ENCODE results near the gene SLC3A2. TPM values are rescaled to one million over a fixed set of nuclear protein-coding genes. Genes with fewer than 3 reads are reported as not detected.
A peak's percentile ranks its signal among the peaks of the same experiment; 100 is the strongest.
"Not testable (repeated sequence)": the region's sequence is repeated elsewhere in the genome, so short reads cannot be mapped to it uniquely, and the experiment has no call there.

The SLC3A2 gene
- total RNA-seq, 2 experiments from 2014 or later: 289 to 321 TPM

- peaks cover 29% of the 10 kb centered on the region for H3K4me1 ChIP-seq (ENCODE audit: insufficient read depth, low read length, poor library complexity, severe bottlenecking)
- CTCF ChIA-PET (ENCODE audit: unreplicated experiment): no interaction called here
- H3K9me2 ChIP-seq (ENCODE audit: insufficient read depth, low read length): no peaks in the 10 kb centered on the region
- no peaks in the 10 kb centered on the region; the same call in 1 of the 2 replicates for H4K20me1 ChIP-seq (ENCODE audit: insufficient read depth, low read length)
- no peak for TF ChIP-seq CTCF (conservative IDR thresholded peaks at IDR 0.05; ENCODE audit: low read length)
- no peak for TF ChIP-seq EZH2phosphoT487 (IDR thresholded peaks at IDR 0.05; ENCODE audit: borderline replicate concordance, low read depth, low read length)
- no peaks in the 10 kb centered on the region for H3K9me3 ChIP-seq (ENCODE audit: low read length)
- H2AFZ ChIP-seq (ENCODE audit: low read length): peak overlapping the region; percentile 81
- POLR2A ChIA-PET: interaction anchor here (0.7 to 3.0 kb wide), 20 partner anchors 10 to 250 kb away, joined by 3 to 70 read pairs (median 4); partner anchors contain the start of genes C11orf98, CSKMT, HNRNPUL2 and NXF1
- H3K36me3 ChIP-seq (ENCODE audit: insufficient read depth, low read length): peaks cover 19% of the 10 kb centered on the region
- peak overlapping the region; percentile 94 for H3K4me3 ChIP-seq (ENCODE audit: low read depth, low read length, poor library complexity, severe bottlenecking)
- peak overlapping the region; percentile 97 for H3K4me2 ChIP-seq (ENCODE audit: low read length)
- DNase-seq (ENCODE audit: low spot score): peak; percentile 97
- H3K79me2 ChIP-seq (ENCODE audit: insufficient read depth, low read depth, low read length): peaks cover 26% of the 10 kb centered on the region
- BruUV-seq (replicated peaks): TSS peak; percentile 93
- intact Hi-C loops (cut with micrococcal nuclease; ENCODE audit: unreplicated experiment): loop anchor here (1.0 to 5.0 kb wide), 3 partner anchors 39 to 195 kb away; partner anchors contain the start of genes GANAB, HNRNPUL2, SLC3A2 and TTC9C
- peak overlapping the region; percentile 90 for H3K27ac ChIP-seq (ENCODE audit: low read depth, low read length, poor library complexity, severe bottlenecking)
Observed at GRCh38 chr11:62841361-62842170, 39.1 kb upstream of the SLC3A2 start.

GRCh38 chr11:62842171-62842741 lies 38.4 kb upstream of the SLC3A2 start:
- peaks cover 13% of the 10 kb centered on the region; the same call in 1 of the 2 replicates for H3K36me3 ChIP-seq (ENCODE audit: insufficient read depth, low read length)
- ChIA-PET POLR2A (interaction anchor here (0.6 to 5.3 kb wide), 10 partner anchors 9 to 169 kb away, joined by 3 to 70 read pairs (median 6); partner anchors contain the start of genes SLC3A2 and TTC9C), CTCF (ENCODE audit: unreplicated experiment) (interaction anchor here (1.0 kb wide), 1 partner anchor 12 kb away, joined by 3 read pairs; no protein-coding TSS in a partner anchor)
- peak overlapping the region; percentile 97 for H3K4me2 ChIP-seq (ENCODE audit: low read length)
- H3K27ac ChIP-seq (ENCODE audit: low read depth, low read length, poor library complexity, severe bottlenecking): peak overlapping the region; percentile 90
- peak overlapping the region; percentile 81 for H2AFZ ChIP-seq (ENCODE audit: low read length)
- H3K4me1 ChIP-seq (ENCODE audit: insufficient read depth, low read length, poor library complexity, severe bottlenecking): peaks cover 29% of the 10 kb centered on the region
- peak; percentile 63 for DNase-seq (ENCODE audit: low spot score)
- TF ChIP-seq EZH2phosphoT487 (IDR thresholded peaks at IDR 0.05; ENCODE audit: borderline replicate concordance, low read depth, low read length) (no peak), CTCF (conservative IDR thresholded peaks at IDR 0.05; ENCODE audit: low read length) (no peak)
- intact Hi-C loops (cut with micrococcal nuclease; ENCODE audit: unreplicated experiment): loop anchor here (5.0 kb wide), 1 partner anchor 115 kb away; the partner anchor contains the start of genes HNRNPUL2 and TTC9C
- H3K79me2 ChIP-seq (ENCODE audit: insufficient read depth, low read depth, low read length): peaks cover 22% of the 10 kb centered on the region
- BruUV-seq (replicated peaks): TSS peak; percentile 93
- peak overlapping the region; percentile 63 for H3K4me3 ChIP-seq (ENCODE audit: low read depth, low read length, poor library complexity, severe bottlenecking)
- no peaks in the 10 kb centered on the region for H3K9me2 ChIP-seq (ENCODE audit: insufficient read depth, low read length)
- no peaks in the 10 kb centered on the region for H3K9me3 ChIP-seq (ENCODE audit: low read length)
- no peaks in the 10 kb centered on the region; the same call in 1 of the 2 replicates for H4K20me1 ChIP-seq (ENCODE audit: insufficient read depth, low read length)

GRCh38 chr11:62842891-62843290 lies 37.8 kb upstream of the SLC3A2 start:
- not testable (repeated sequence) for H3K9me3 ChIP-seq (ENCODE audit: low read length); DNase-seq (ENCODE audit: low spot score); BruUV-seq (replicated peaks); H3K9me2 ChIP-seq (ENCODE audit: insufficient read depth, low read length); H3K36me3 ChIP-seq (ENCODE audit: insufficient read depth, low read length); H4K20me1 ChIP-seq (ENCODE audit: insufficient read depth, low read length)
- peak overlapping the region; percentile 63 for H3K4me3 ChIP-seq (ENCODE audit: low read depth, low read length, poor library complexity, severe bottlenecking)
- intact Hi-C loops (cut with micrococcal nuclease; ENCODE audit: unreplicated experiment): loop anchor here (5.0 kb wide), 1 partner anchor 116 kb away; the partner anchor contains the start of genes HNRNPUL2 and TTC9C
- peaks cover 15% of the 10 kb centered on the region for H3K79me2 ChIP-seq (ENCODE audit: insufficient read depth, low read depth, low read length)
- H3K4me2 ChIP-seq (ENCODE audit: low read length): peak overlapping the region; percentile 97
- H3K27ac ChIP-seq (ENCODE audit: low read depth, low read length, poor library complexity, severe bottlenecking): peak overlapping the region; percentile 90
- peak overlapping the region; percentile 81; the same call in 1 of the 2 replicates for H2AFZ ChIP-seq (ENCODE audit: low read length)
- POLR2A ChIA-PET: interaction anchor here (0.6 to 5.3 kb wide), 5 partner anchors 9 to 169 kb away, joined by 3 to 45 read pairs (median 4); partner anchors contain the start of gene SLC3A2
- peaks cover 24% of the 10 kb centered on the region for H3K4me1 ChIP-seq (ENCODE audit: insufficient read depth, low read length, poor library complexity, severe bottlenecking)
- CTCF ChIA-PET (ENCODE audit: unreplicated experiment): interaction anchor here (0.6 to 1.0 kb wide), 2 partner anchors 11 kb away, joined by 3 to 8 read pairs; partner anchors contain the start of gene STX5
